OCI-LY7 (cell line): Measurements from ENCODE around the gene DGKB. TPM values are rescaled to one million over a fixed set of nuclear protein-coding genes. Genes with fewer than 3 reads are reported as not detected.

Source experiments
- BruUV-seq: library from RNA; stranded (reverse); fragments of 400-500 nt; replicated peaks from 2 replicates; lab custom pipeline; 2021; lab: Mats Ljungman, UMichigan
- CTCF ChIA-PET: fragments of 300-600 bp; sonication (Branson Sonifier 250); formaldehyde crosslinking; loops from one replicate; lab custom pipeline; 2022; ENCODE audit warnings: antibody characterized with exemption; ENCODE audit not compliant: unreplicated experiment; lab: Charles Lee
- POLR2A ChIA-PET: fragments of 300-600 bp; sonication (Branson Sonifier 250); formaldehyde crosslinking; loops from one replicate; lab custom pipeline; 2022; ENCODE audit warnings: antibody characterized with exemption; lab: Charles Lee
- DNase-seq: peaks from one replicate; pipeline ENCODE4 v3.0.0-alpha.2; 2015; ENCODE audit warnings: low spot score
- H2AFZ ChIP-seq: fragments of 200-600 bp; sonication (generic), shearing (Covaris generic); 2 replicates; pipeline ENCODE4 v1.6.1; 2014; ENCODE audit warnings: mild to moderate bottlenecking, antibody characterized with exemption, low read length, moderate library complexity
- H3K27ac ChIP-seq: fragments of 200-600 bp; sonication (generic); 2 replicates; pipeline ENCODE4 v1.5.1; 2014; ENCODE audit warnings: mixed run types, low read depth, mild to moderate bottlenecking, moderate library complexity, low read length, inconsistent platforms; ENCODE audit not compliant: poor library complexity, severe bottlenecking
- H3K36me3 ChIP-seq: fragments of 200-600 bp; sonication (generic); 2 replicates; pipeline ENCODE4 v1.6.1; 2014; ENCODE audit warnings: mild to moderate bottlenecking, antibody characterized with exemption, low read length, moderate library complexity, mixed read lengths; ENCODE audit not compliant: insufficient read depth
- H3K4me1 ChIP-seq: fragments of 200-600 bp; sonication (generic); 2 replicates; pipeline ENCODE4 v1.5.1; 2014; ENCODE audit warnings: mild to moderate bottlenecking, low read length; ENCODE audit not compliant: insufficient read depth, poor library complexity, severe bottlenecking
- H3K4me2 ChIP-seq: fragments of 200-600 bp; sonication (generic); 2 replicates; pipeline ENCODE4 v1.6.1; 2014; ENCODE audit warnings: mild to moderate bottlenecking, low read length
- H3K4me3 ChIP-seq: fragments of 200-600 bp; sonication (generic); 2 replicates; pipeline ENCODE4 v1.5.1; 2014; ENCODE audit warnings: mild to moderate bottlenecking, low read depth, low read length; ENCODE audit not compliant: poor library complexity, severe bottlenecking
- H3K79me2 ChIP-seq: fragments of 200-600 bp; sonication (generic); 2 replicates; pipeline ENCODE4 v1.6.1; 2016; ENCODE audit warnings: low read depth, mild to moderate bottlenecking, low read length, moderate library complexity, mixed read lengths; ENCODE audit not compliant: insufficient read depth
- H3K9me2 ChIP-seq: fragments of 200-600 bp; sonication (generic); 2 replicates; pipeline ENCODE4 v1.6.1; 2016; ENCODE audit warnings: mild to moderate bottlenecking, low read length, mixed read lengths; ENCODE audit not compliant: insufficient read depth
- H3K9me3 ChIP-seq: fragments of 200-600 bp; sonication (generic); 2 replicates; pipeline ENCODE4 v1.6.1; 2014; ENCODE audit warnings: mild to moderate bottlenecking, mixed run types, low read length, mixed read lengths
- H4K20me1 ChIP-seq: fragments of 200-600 bp; sonication (generic); 2 replicates; pipeline ENCODE4 v1.6.1; 2014; ENCODE audit warnings: mild to moderate bottlenecking, antibody characterized with exemption, low read length, moderate library complexity, mixed read lengths; ENCODE audit not compliant: insufficient read depth
- CTCF ChIP-seq: fragments of 200-600 bp; sonication (generic); conservative IDR thresholded peaks from 2 replicates; pipeline ENCODE4 v1.5.1; 2014; ENCODE audit warnings: mild to moderate bottlenecking, antibody characterized with exemption, low read length, moderate library complexity, mixed read lengths
- EZH2phosphoT487 ChIP-seq: fragments of 200-600 bp; sonication (generic); IDR thresholded peaks from 2 replicates; pipeline ENCODE4 v1.6.1; 2018; ENCODE audit warnings: low read depth, borderline replicate concordance, mild to moderate bottlenecking, mixed run types, antibody characterized with exemption, low read length, moderate library complexity, mixed read lengths
- intact Hi-C: fragments of 100-400 bp; cut with micrococcal nuclease; formaldehyde crosslinking; loops from one replicate; pipeline ENCODE4 v1.10.0; 2022; ENCODE audit not compliant: unreplicated experiment
- total RNA-seq, 2 experiments: library from RNA; depleted of rRNA in 1 of 2; stranded (reverse); fragments of >200 nt in 1 of 2; shearing (Covaris generic) in 1 of 2; gene quantifications; 2 replicates each; pipeline ENCODE4 v1.2.3, GENCODE V29; 2014 to 2022

DGKB gene
- total RNA-seq, 2 experiments from 2014 or later = not detected

DNA sequence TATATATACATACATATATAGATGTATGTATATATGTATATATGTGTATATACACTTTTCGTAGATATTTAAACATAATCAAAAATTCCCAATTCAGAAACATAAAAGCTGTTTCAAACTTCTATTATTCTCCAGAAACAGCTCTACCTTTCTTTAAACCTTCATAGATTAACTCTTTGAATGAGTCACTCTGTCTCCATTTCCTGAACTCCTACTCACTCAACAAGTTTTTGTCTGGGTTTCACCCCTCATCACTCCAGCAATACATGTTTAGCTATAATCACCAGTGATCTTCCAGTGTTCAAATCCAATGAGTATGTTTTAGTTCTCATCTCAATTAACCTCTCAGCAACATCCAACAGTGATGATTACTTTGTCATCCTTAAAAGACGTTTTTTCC is 9.6 kb downstream of the DGKB start:
- no peaks in the 10 kb centered on the region for H3K36me3 ChIP-seq
- no peaks in the 10 kb centered on the region for H3K79me2 ChIP-seq
- CTCF ChIA-PET = no interaction called here
- POLR2A ChIA-PET = no interaction called here
- no peaks in the 10 kb centered on the region for H3K4me1 ChIP-seq
- H3K27ac ChIP-seq = no peak overlapping the region
- no peak for DNase-seq
- no peaks in the 10 kb centered on the region for H4K20me1 ChIP-seq
- no TSS peak for BruUV-seq
- no peaks in the 10 kb centered on the region for H3K9me3 ChIP-seq
- no peak overlapping the region for H3K4me3 ChIP-seq
- H3K4me2 ChIP-seq = no peak overlapping the region
- H2AFZ ChIP-seq = no peak overlapping the region
- no peaks in the 10 kb centered on the region for H3K9me2 ChIP-seq
- TF ChIP-seq CTCF (no peak), EZH2phosphoT487 (no peak)
- intact Hi-C loops = no loop called here

DNA sequence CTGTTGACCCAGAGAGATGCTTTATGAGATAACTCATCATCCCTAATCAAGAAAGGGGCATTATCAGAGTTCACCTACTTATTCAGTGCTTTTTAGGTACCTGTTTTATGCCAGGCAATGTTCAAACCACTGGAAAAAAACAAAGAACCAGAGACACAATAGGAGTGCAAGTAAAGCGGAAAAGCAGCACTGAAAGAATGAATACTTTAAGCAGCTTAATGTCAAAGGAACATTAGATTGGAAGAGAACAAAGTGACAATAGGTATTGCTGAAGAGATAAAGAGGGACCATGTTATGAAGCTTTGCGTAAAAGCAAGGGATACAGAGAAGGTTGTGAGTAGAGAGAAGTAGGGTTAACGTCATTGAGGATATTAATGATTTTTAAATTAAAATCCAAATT is 11.3 kb downstream of the DGKB start:
- POLR2A ChIA-PET = interaction anchor here (0.7 kb wide), 1 partner anchor 590 kb away, joined by 3 read pairs; no protein-coding TSS in a partner anchor
- intact Hi-C loops = no loop called here
- H3K36me3 ChIP-seq = no peaks in the 10 kb centered on the region
- BruUV-seq = no TSS peak
- TF ChIP-seq EZH2phosphoT487 = no peak
- TF ChIP-seq CTCF = no peak
- H3K4me2 ChIP-seq = no peak overlapping the region
- H3K79me2 ChIP-seq = no peaks in the 10 kb centered on the region
- H2AFZ ChIP-seq = no peak overlapping the region
- H3K4me1 ChIP-seq = no peaks in the 10 kb centered on the region
- H3K9me3 ChIP-seq = no peaks in the 10 kb centered on the region
- DNase-seq = no peak
- CTCF ChIA-PET = no interaction called here
- no peak overlapping the region for H3K4me3 ChIP-seq
- H3K27ac ChIP-seq = no peak overlapping the region
- no peaks in the 10 kb centered on the region for H4K20me1 ChIP-seq
- H3K9me2 ChIP-seq = no peaks in the 10 kb centered on the region

- H3K4me2 ChIP-seq = no peak overlapping the region
- intact Hi-C loops = no loop called here
- no peak for TF ChIP-seq CTCF
- TF ChIP-seq EZH2phosphoT487 = no peak
- H3K27ac ChIP-seq = no peak overlapping the region
- ChIA-PET POLR2A (interaction anchor here (0.6 kb wide), 1 partner anchor 70 kb away, joined by 3 read pairs; no protein-coding TSS in a partner anchor), CTCF (no interaction called here)
- H3K36me3 ChIP-seq = no peaks in the 10 kb centered on the region
- no TSS peak for BruUV-seq
- no peak overlapping the region for H2AFZ ChIP-seq
- no peaks in the 10 kb centered on the region for H4K20me1 ChIP-seq
- H3K79me2 ChIP-seq = no peaks in the 10 kb centered on the region
- DNase-seq = no peak
- H3K4me3 ChIP-seq = no peak overlapping the region
- no peaks in the 10 kb centered on the region for H3K4me1 ChIP-seq
- no peaks in the 10 kb centered on the region for H3K9me2 ChIP-seq
- no peaks in the 10 kb centered on the region for H3K9me3 ChIP-seq
Observed at GRCh38 chr7:14888962-14889361, 13.6 kb downstream of the DGKB start.
